Measurements from ENCODE around the gene HIVEP3. TPM values are rescaled to one million over a fixed set of nuclear protein-coding genes. Genes with fewer than 3 reads are reported as not detected.
"Not testable (repeated sequence)": the region's sequence is repeated elsewhere in the genome, so short reads cannot be mapped to it uniquely, and the experiment has no call there.

HIVEP3 gene
- total and polyA plus RNA-seq, 3 experiments from 2014 or later, result 15.1 to 24.0 (median 23.0) TPM

DNA sequence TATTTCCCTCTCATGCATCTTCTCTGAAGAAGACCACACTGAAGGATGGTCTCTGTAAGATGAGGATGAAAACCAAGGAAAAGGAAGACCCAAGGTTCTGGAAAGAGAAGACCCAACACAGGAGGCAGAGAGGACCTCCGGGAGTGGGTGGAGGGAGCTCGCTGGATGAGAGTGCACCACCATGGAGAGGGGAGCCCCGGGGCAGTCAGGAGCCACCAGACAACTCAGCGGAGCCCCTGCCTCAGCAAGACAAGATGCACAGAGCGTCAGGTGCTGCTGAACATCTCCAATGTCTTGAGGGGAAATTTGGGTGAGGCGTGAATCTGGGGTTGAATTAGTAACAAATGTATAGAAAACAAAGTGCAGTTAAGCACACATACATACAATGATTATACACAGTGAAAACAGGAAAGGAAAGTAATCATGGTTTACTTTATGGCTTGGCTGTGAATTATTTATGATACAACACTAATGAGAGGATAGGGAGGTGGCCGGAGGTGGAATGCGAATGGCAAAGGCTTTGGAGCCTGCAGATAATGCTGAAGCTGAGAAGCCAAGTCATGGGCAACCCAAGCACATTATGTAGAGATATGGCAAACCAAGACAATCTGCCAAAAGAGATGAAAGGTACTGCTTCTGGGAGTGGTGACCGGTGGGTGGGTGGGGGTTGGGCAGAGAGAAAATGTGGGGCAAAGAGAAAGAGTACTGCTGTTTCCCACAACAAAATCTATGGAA lies 353.8 kb downstream of the HIVEP3 start:
- H3K9me3 ChIP-seq (ENCODE audit: low read length), result no peaks in the 10 kb centered on the region
- H3K4me3 Mint-ChIP-seq, result no peak overlapping the region
- ChIA-PET POLR2A (no interaction called here), CTCF (no interaction called here)
- DNase-seq, result no peak
- H3K27ac ChIP-seq (ENCODE audit: low read depth, low read length), result no peak overlapping the region
- H3K4me1 Mint-ChIP-seq, result peaks cover 2 to 7% (median 2%) of the 10 kb centered on the region in 3 donors
- H3K36me3 ChIP-seq (ENCODE audit: insufficient read depth, low read length), result no peaks in the 10 kb centered on the region
- H3K4me1 ChIP-seq (ENCODE audit: insufficient read depth, low read length), result no peaks in the 10 kb centered on the region
- no peak overlapping the region for H3K4me3 ChIP-seq (ENCODE audit: low read length)
- peaks cover 4 to 31% (median 17%) of the 10 kb centered on the region in 3 donors for H3K36me3 Mint-ChIP-seq
- no peaks in the 10 kb centered on the region for H3K9me3 Mint-ChIP-seq
- peak overlapping the region in 1 of 8 donors; percentile 40 for H3K27ac Mint-ChIP-seq
- H3K27me3 ChIP-seq (ENCODE audit: insufficient read depth, low read length, poor library complexity, severe bottlenecking), result no peaks in the 10 kb centered on the region
- H3K27me3 Mint-ChIP-seq, result no peaks in the 10 kb centered on the region

DNA sequence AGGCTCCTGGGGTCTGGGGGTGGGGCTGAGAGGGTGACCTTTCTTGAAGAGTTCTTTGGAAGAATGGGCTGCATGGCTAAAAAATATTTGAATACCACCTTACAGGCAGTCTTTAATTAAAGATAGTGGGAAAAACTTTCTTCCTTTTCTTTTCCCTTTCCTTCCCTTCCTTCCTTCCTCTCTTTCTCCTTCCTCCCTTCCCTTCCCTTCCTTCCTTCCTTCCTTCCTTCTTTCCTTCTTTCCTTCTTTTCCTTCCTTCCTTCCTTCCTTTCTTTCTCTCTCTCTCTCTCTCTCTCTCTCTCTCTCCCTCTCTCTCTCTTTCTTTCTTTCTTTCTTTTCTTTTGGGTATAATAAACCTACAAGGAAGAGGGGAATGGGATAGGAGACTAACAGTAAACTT lies 356.4 kb downstream of the HIVEP3 start:
- H3K36me3 Mint-ChIP-seq, result peaks cover 4 to 28% (median 16%) of the 10 kb centered on the region in 3 donors
- H3K4me1 Mint-ChIP-seq, result peaks cover 2 to 7% (median 2%) of the 10 kb centered on the region in 3 donors
- no peaks in the 10 kb centered on the region for H3K27me3 ChIP-seq (ENCODE audit: insufficient read depth, low read length, poor library complexity, severe bottlenecking)
- no peaks in the 10 kb centered on the region for H3K36me3 ChIP-seq (ENCODE audit: insufficient read depth, low read length)
- H3K27ac ChIP-seq (ENCODE audit: low read depth, low read length), result no peak overlapping the region
- H3K4me3 Mint-ChIP-seq, result no peak overlapping the region
- H3K9me3 ChIP-seq (ENCODE audit: low read length), result no peaks in the 10 kb centered on the region
- H3K27ac Mint-ChIP-seq, result no peak overlapping the region
- H3K4me1 ChIP-seq (ENCODE audit: insufficient read depth, low read length), result no peaks in the 10 kb centered on the region
- no peaks in the 10 kb centered on the region for H3K27me3 Mint-ChIP-seq
- no peak for DNase-seq
- no peaks in the 10 kb centered on the region for H3K9me3 Mint-ChIP-seq
- no peak overlapping the region for H3K4me3 ChIP-seq (ENCODE audit: low read length)
- ChIA-PET POLR2A (no interaction called here), CTCF (no interaction called here)

DNA sequence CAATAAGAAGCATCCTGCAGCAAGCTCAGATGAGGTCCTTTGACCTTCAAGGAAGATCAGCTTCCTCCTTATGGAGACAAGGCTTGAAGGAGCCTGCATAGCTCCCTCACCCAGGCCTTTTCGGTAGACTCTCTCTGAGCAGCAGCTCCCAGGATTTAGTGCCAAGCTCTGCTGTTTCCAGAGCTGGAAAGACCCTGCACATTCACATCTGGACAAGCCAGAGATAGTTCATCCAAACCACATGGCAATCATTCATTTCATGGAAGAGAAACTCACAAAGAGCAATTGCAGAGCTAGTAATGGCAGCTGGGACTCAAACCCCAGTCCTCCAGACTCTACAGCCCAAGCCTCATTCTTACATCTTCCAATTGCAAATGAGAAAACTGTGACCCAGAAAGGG lies 357.8 kb downstream of the HIVEP3 start:
- Mint-ChIP-seq H3K27ac (no peak overlapping the region), H3K4me3 (no peak overlapping the region), H3K27me3 (no peaks in the 10 kb centered on the region), H3K4me1 (peaks cover 2 to 7% (median 2%) of the 10 kb centered on the region in 3 donors), H3K36me3 (peaks cover 17 to 23% (median 20%) of the 10 kb centered on the region in 3 donors), H3K9me3 (no peaks in the 10 kb centered on the region)
- no peaks in the 10 kb centered on the region for H3K27me3 ChIP-seq (ENCODE audit: insufficient read depth, low read length, poor library complexity, severe bottlenecking)
- ChIA-PET CTCF (interaction anchor here (1.3 kb wide), 1 partner anchor 29 kb away, joined by 4 read pairs; no protein-coding TSS in a partner anchor), POLR2A (no interaction called here)
- DNase-seq, result no peak
- no peaks in the 10 kb centered on the region for H3K9me3 ChIP-seq (ENCODE audit: low read length)
- H3K4me3 ChIP-seq (ENCODE audit: low read length), result no peak overlapping the region
- H3K4me1 ChIP-seq (ENCODE audit: insufficient read depth, low read length), result no peaks in the 10 kb centered on the region
- no peak overlapping the region for H3K27ac ChIP-seq (ENCODE audit: low read depth, low read length)
- no peaks in the 10 kb centered on the region for H3K36me3 ChIP-seq (ENCODE audit: insufficient read depth, low read length)

DNA sequence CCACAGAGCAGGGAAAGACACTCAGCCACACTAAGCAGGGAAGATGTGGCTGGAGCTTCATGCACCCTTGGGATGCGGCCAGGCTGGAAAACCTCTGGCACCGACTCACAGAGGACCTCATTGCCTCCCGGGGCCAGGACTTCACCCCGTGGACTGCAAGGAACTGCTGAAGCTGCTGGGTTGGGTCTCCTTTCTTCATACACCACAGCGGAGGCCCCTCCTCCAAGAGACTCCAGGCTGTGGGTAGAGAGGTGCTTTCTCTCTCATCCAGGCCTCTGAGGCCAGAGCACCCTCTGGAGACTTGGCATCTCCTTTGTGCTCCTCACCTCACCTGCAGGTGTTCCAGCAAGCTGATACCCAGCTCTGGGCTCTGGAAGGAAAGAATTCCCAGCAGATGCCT lies 358.2 kb downstream of the HIVEP3 start:
- peaks cover 20 to 23% (median 22%) of the 10 kb centered on the region in 3 donors for H3K36me3 Mint-ChIP-seq

DNA sequence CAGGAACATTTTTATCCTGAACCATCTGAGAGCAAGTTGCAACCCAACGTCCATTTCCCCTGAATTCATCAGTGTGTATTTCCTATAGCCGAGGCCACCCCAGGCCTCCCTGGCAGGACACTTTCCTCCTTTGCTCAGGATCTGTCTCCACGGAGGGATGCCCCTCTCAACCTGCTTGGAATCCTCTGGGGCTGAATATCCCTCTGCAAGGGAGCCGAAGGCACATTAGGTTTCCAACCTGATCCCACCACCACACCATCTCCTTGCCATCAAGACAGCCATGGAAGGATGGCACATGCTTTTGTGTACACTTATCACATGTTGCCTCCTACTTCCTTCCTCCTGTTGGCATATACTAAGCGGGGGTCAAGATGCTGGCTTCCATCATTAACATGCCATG lies 359.4 kb downstream of the HIVEP3 start:
- POLR2A ChIA-PET, result no interaction called here
- CTCF ChIA-PET, result no interaction called here
- H3K27me3 ChIP-seq (ENCODE audit: insufficient read depth, low read length, poor library complexity, severe bottlenecking), result no peaks in the 10 kb centered on the region
- Mint-ChIP-seq H3K36me3 (peaks cover 17 to 22% (median 19%) of the 10 kb centered on the region in 3 donors), H3K9me3 (no peaks in the 10 kb centered on the region), H3K4me1 (peaks cover 0 to 7% (median 2%) of the 10 kb centered on the region in 3 donors), H3K4me3 (no peak overlapping the region), H3K27me3 (peaks cover 0 to 1% of the 10 kb centered on the region in 2 donors), H3K27ac (peak overlapping the region in 1 of 8 donors; percentile 56)
- H3K9me3 ChIP-seq (ENCODE audit: low read length), result no peaks in the 10 kb centered on the region
- no peaks in the 10 kb centered on the region for H3K36me3 ChIP-seq (ENCODE audit: insufficient read depth, low read length)
- H3K4me1 ChIP-seq (ENCODE audit: insufficient read depth, low read length), result no peaks in the 10 kb centered on the region
- H3K4me3 ChIP-seq (ENCODE audit: low read length), result no peak overlapping the region
- DNase-seq, result no peak
- no peak overlapping the region for H3K27ac ChIP-seq (ENCODE audit: low read depth, low read length)

More for the DNA sequence above, 358.2 kb downstream of the HIVEP3 start:
- no peak overlapping the region for H3K27ac Mint-ChIP-seq
- H3K9me3 Mint-ChIP-seq, result no peaks in the 10 kb centered on the region
- H3K27ac ChIP-seq (ENCODE audit: low read depth, low read length), result no peak overlapping the region
- no peak overlapping the region for H3K4me3 Mint-ChIP-seq
- H3K4me1 Mint-ChIP-seq, result peaks cover 0 to 7% (median 2%) of the 10 kb centered on the region in 3 donors
- POLR2A ChIA-PET, result no interaction called here
- no peaks in the 10 kb centered on the region for H3K4me1 ChIP-seq (ENCODE audit: insufficient read depth, low read length)
- CTCF ChIA-PET, result interaction anchor here (1.3 kb wide), 1 partner anchor 30 kb away, joined by 4 read pairs; no protein-coding TSS in a partner anchor
- H3K9me3 ChIP-seq (ENCODE audit: low read length), result no peaks in the 10 kb centered on the region
- H3K27me3 ChIP-seq (ENCODE audit: insufficient read depth, low read length, poor library complexity, severe bottlenecking), result no peaks in the 10 kb centered on the region
- DNase-seq, result no peak
- H3K27me3 Mint-ChIP-seq, result peaks cover 0 to 1% of the 10 kb centered on the region in 2 donors
- H3K4me3 ChIP-seq (ENCODE audit: low read length), result no peak overlapping the region
- no peaks in the 10 kb centered on the region for H3K36me3 ChIP-seq (ENCODE audit: insufficient read depth, low read length)

DNA sequence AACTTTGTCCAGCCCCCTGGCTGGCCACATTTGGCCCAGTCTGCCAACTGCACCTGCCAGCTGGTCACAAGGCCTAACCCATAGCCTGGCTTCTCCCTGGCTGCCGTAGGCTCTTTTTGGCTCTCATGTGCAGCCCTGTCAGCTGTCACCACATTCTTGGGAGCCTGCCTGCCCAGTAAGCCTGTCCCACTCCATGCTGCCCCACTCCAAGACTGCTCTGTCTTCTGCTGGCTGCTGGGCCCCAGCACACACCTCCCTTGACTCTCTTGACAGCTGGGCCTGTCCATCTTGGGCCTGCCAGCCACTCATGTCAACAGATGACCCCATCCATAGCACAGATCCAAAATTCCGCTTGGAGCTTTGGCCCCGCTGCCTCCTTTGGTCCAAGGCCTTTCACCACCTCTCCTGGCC lies 360.0 kb downstream of the HIVEP3 start:
- ChIA-PET CTCF (no interaction called here), POLR2A (no interaction called here)
- Histone ChIP-seq H3K36me3 (ENCODE audit: insufficient read depth, low read length) (no peaks in the 10 kb centered on the region), H3K9me3 (ENCODE audit: low read length) (no peaks in the 10 kb centered on the region), H3K27me3 (ENCODE audit: insufficient read depth, low read length, poor library complexity, severe bottlenecking) (no peaks in the 10 kb centered on the region), H3K4me1 (ENCODE audit: insufficient read depth, low read length) (no peaks in the 10 kb centered on the region), H3K4me3 (ENCODE audit: low read length) (no peak overlapping the region), H3K27ac (ENCODE audit: low read depth, low read length) (no peak overlapping the region)
- Mint-ChIP-seq H3K27ac (peak overlapping the region in 1 of 8 donors; percentile 88), H3K9me3 (no peaks in the 10 kb centered on the region), H3K4me1 (peaks cover 0 to 5% (median 2%) of the 10 kb centered on the region in 3 donors), H3K4me3 (no peak overlapping the region), H3K27me3 (peaks cover 0 to 1% of the 10 kb centered on the region in 2 donors), H3K36me3 (peaks cover 19 to 27% (median 21%) of the 10 kb centered on the region in 3 donors)
- DNase-seq, result no peak

DNA sequence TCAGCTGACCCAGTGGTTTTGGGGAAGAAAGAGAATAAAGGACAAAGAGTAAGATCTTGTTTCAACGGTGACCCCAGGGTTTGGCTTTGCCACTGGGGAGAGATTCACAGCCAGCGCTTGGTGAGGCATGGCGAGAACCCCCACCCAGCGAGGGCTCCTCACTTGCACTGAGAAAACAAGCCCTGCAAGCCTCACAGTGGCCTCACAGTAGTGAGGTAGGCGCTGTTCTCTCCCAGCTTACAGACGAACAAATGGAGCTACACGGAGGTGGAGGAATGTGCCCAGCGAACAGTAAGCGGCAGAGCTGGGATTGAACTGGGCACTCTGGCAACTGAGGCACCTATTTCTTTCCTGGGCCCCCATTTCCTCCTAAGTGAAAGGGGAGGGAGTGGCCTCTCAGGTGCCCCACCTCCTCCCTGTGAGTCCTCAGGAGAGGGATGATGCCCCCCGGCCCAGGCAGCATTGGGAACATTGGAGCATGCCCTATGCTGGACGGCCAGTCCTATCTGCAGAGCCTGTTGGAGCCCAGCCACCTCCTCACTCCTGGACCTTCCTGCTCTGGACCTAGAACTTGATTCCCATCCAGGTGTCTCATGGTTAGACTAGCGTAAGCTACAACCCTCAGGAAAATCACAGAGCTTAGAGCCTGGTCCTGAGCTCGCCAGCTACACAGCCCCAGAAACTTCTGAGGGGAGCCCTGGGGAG lies 360.8 kb downstream of the HIVEP3 start:
- CTCF ChIA-PET, result no interaction called here
- Mint-ChIP-seq H3K36me3 (peaks cover 19 to 27% (median 22%) of the 10 kb centered on the region in 3 donors), H3K27ac (no peak overlapping the region)

DNA sequence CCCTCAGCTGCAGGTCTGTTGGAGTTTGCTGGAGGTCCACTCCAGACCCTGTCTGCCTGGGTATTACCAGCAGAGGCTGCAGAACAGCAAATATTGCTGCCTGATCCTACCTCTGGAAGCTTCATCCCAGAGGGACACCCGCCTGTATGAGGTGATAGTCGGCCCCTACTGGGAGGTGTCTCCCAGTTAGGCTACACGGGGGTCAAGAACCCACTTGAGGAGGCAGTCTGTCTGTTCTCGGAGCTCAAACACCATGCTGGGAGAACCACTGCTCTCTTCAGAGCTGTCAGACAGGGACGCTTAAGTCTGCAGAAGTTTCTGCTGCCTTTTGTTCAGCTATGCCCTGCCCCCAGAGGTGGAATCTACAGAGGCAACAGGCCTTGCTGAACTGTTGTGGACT lies 364.0 kb downstream of the HIVEP3 start:
- DNase-seq; H3K4me1 ChIP-seq (ENCODE audit: insufficient read depth, low read length); H3K27me3 ChIP-seq (ENCODE audit: insufficient read depth, low read length, poor library complexity, severe bottlenecking); H3K9me3 ChIP-seq (ENCODE audit: low read length); H3K36me3 ChIP-seq (ENCODE audit: insufficient read depth, low read length); H3K4me3 Mint-ChIP-seq; H3K27ac Mint-ChIP-seq; H3K27ac ChIP-seq (ENCODE audit: low read depth, low read length); H3K9me3 Mint-ChIP-seq; POLR2A ChIA-PET; H3K4me1 Mint-ChIP-seq; H3K27me3 Mint-ChIP-seq; H3K4me3 ChIP-seq (ENCODE audit: low read length); CTCF ChIA-PET: not testable (repeated sequence)
- H3K36me3 Mint-ChIP-seq, result peaks cover 5 to 31% (median 18%) of the 10 kb centered on the region in 3 donors

More for the DNA sequence above, 360.8 kb downstream of the HIVEP3 start:
- Mint-ChIP-seq H3K4me3 (no peak overlapping the region), H3K9me3 (peaks cover 0 to 5% (median 0%) of the 10 kb centered on the region in 5 donors), H3K4me1 (no peaks in the 10 kb centered on the region), H3K27me3 (peaks cover 0 to 1% of the 10 kb centered on the region in 2 donors)
- H3K27me3 ChIP-seq (ENCODE audit: insufficient read depth, low read length, poor library complexity, severe bottlenecking), result no peaks in the 10 kb centered on the region
- H3K27ac ChIP-seq (ENCODE audit: low read depth, low read length), result no peak overlapping the region
- H3K9me3 ChIP-seq (ENCODE audit: low read length), result no peaks in the 10 kb centered on the region
- H3K4me1 ChIP-seq (ENCODE audit: insufficient read depth, low read length), result no peaks in the 10 kb centered on the region
- POLR2A ChIA-PET, result no interaction called here
- no peaks in the 10 kb centered on the region for H3K36me3 ChIP-seq (ENCODE audit: insufficient read depth, low read length)
- no peak overlapping the region for H3K4me3 ChIP-seq (ENCODE audit: low read length)
- DNase-seq, result no peak
